Ectodermal cell (in vitro differentiated cells): ENCODE measurements around the gene MAGI2.

Source experiments
- H3K27ac ChIP-seq: 2 replicates; pipeline ENCODE4 v1.7.0; 2013; ENCODE audit warnings: mild to moderate bottlenecking, low read depth, low read length; ENCODE audit not compliant: insufficient read depth, poor library complexity, severe bottlenecking
- H3K27me3 ChIP-seq: 2 replicates; pipeline ENCODE4 v1.7.0; 2013; ENCODE audit warnings: mild to moderate bottlenecking, low read length; ENCODE audit not compliant: insufficient read depth, control insufficient read depth, poor library complexity, severe bottlenecking
- H3K36me3 ChIP-seq: one replicate; pipeline ENCODE4 v1.7.0; 2013; ENCODE audit warnings: low read length; ENCODE audit not compliant: control insufficient read depth, insufficient read depth
- H3K4me1 ChIP-seq: one replicate; pipeline ENCODE4 v1.7.0; 2013; ENCODE audit warnings: low read length; ENCODE audit not compliant: control insufficient read depth, insufficient read depth
- H3K4me3 ChIP-seq: 2 replicates; pipeline ENCODE4 v1.7.0; 2013; ENCODE audit warnings: low read depth, low read length, control low read depth; ENCODE audit not compliant: insufficient read depth
- H3K9me3 ChIP-seq: 2 replicates; pipeline ENCODE4 v1.7.0; 2013; ENCODE audit warnings: mild to moderate bottlenecking, low read length, moderate library complexity; ENCODE audit not compliant: control insufficient read depth
- WGBS, 2 experiments: methylation state at CpG; one replicate each; pipeline ENCODE4 v1.1.7; 2013; ENCODE audit warnings: missing lambda C conversion rate in 2 of 2; 5-methylcytosine and 5-hydroxymethylcytosine counted together

The MAGI2 gene

DNA sequence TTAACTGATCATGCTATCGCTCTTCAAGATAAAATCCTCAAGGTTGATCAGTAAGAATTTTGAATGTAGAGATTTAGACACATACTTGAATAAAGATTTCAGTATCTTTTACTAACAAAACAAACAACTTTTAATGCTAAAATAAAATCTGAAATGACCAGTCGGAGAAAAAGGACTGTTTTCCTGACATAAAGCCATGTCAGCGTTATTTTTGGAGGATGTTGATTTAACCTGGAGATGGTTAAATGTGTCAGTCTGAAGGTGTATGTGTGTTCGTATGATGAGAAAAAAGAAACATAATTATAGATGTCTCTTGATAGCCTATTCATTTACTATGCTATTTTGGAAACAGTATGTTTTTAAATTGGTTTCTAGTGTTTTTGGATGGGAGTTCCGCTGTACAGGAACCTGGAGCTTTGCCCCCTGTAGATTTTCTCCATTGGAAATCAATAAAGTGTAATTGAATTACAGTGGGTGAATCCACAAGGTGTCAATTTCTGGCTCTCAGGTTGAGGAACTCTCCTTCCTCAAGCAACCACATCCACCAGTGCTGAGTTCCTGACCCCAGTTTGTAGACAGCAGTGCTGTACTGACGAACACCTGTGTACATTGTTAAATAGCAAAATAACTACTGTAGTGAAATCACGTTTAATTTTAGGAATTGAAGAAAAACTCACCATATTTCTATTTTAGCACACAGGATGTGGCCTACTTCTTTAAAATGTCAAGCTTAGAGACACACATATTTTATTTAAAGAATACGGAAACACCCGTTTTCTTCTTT, 670.1 kb downstream of the MAGI2 start:
- no peaks in the 10 kb centered on the region for H3K36me3 ChIP-seq
- WGBS, 2 experiments, result 93 to 96% methylated on average over 6 to 9 of the region's 9 CpGs

DNA sequence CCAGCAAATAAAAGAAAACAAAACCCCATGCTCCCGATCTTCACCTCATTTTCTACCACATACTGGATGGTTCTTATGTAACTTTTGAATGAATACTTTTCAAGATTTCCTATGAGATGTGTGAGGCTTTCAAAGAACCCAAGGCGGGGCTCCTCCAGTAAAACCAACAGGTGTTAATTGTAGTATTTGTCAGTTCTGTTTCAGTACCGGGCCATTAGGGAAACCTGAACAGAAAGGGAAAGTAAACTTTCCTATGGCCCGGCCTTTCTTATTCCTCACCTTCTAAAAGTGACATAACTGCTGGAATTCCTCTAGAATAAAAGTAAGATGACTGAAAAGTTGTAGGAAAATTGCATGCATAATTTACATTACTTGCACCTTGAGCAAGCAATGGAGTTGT, 672.9 kb downstream of the MAGI2 start:
- H3K9me3 ChIP-seq, result no peaks in the 10 kb centered on the region
- no peaks in the 10 kb centered on the region for H3K27me3 ChIP-seq
- WGBS, 2 experiments, result 72 to 84% methylated on average over 3 of the region's 4 CpGs
- H3K36me3 ChIP-seq, result no peaks in the 10 kb centered on the region
- H3K27ac ChIP-seq, result no peak overlapping the region
- no peak overlapping the region for H3K4me3 ChIP-seq
- H3K4me1 ChIP-seq, result no peaks in the 10 kb centered on the region

More for the DNA sequence above, 670.1 kb downstream of the MAGI2 start:
- H3K4me3 ChIP-seq, result no peak overlapping the region
- H3K9me3 ChIP-seq, result no peaks in the 10 kb centered on the region
- H3K27ac ChIP-seq, result no peak overlapping the region
- H3K27me3 ChIP-seq, result no peaks in the 10 kb centered on the region
- H3K4me1 ChIP-seq, result no peaks in the 10 kb centered on the region

DNA sequence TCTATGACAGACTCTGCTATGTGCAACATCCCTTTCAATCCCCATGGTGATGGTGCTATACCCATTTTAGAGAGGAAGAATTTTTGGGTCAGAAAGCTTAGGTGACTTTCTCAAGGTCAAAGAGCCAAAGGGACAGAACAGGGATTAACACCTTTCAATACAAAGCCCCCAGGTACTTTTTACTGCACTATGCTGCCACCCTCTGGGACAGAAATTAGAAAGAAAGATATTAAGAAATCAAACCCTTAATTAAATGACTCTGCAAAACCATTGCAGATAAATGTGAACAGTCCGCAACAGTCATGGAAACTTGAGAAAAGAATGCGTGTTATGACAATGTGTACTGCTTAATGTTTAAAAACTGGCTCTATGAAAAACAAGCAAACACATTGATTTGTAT, 673.7 kb downstream of the MAGI2 start:
- Histone ChIP-seq H3K27me3 (no peaks in the 10 kb centered on the region), H3K36me3 (no peaks in the 10 kb centered on the region), H3K4me3 (no peak overlapping the region), H3K4me1 (no peaks in the 10 kb centered on the region), H3K9me3 (no peaks in the 10 kb centered on the region), H3K27ac (no peak overlapping the region)
- WGBS, 2 experiments, result 94 to 100% methylated on average over 2 of the region's 2 CpGs

DNA sequence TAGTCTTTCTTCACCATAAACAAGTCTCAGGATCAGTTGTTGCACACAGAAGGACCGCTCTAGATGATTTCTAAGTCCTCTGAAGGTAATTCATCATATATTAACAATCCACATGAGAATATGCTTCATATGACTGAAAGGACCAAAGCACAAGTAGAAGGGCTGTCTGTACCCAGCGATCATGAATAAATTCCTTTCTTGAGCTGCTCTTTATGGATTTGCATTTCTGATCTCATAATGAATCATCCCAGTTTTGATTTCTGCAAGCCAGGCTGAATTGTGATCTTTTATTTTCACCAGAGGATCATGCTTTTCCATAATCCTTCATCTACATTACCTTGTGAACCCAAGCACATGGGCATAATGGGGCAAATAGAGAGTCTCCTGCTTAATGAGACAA, 675.6 kb downstream of the MAGI2 start:
- no peaks in the 10 kb centered on the region for H3K36me3 ChIP-seq
- 91 to 95% methylated on average over 2 of the region's 2 CpGs for WGBS, 2 experiments
- no peaks in the 10 kb centered on the region for H3K4me1 ChIP-seq
- H3K9me3 ChIP-seq, result no peaks in the 10 kb centered on the region
- H3K27ac ChIP-seq, result no peak overlapping the region
- no peak overlapping the region for H3K4me3 ChIP-seq
- no peaks in the 10 kb centered on the region for H3K27me3 ChIP-seq

- no peaks in the 10 kb centered on the region for H3K36me3 ChIP-seq
- peak overlapping the region; percentile 27 for H3K4me3 ChIP-seq
- no peak overlapping the region for H3K27ac ChIP-seq
- 2% methylated on average over 15 of the region's 16 CpGs for WGBS, 2 experiments
- no peaks in the 10 kb centered on the region for H3K4me1 ChIP-seq
- H3K9me3 ChIP-seq, result no peaks in the 10 kb centered on the region
- peaks cover 6% of the 10 kb centered on the region for H3K27me3 ChIP-seq
Observed at GRCh38 chr7:78770422-78771410, 682.8 kb downstream of the MAGI2 start.

DNA sequence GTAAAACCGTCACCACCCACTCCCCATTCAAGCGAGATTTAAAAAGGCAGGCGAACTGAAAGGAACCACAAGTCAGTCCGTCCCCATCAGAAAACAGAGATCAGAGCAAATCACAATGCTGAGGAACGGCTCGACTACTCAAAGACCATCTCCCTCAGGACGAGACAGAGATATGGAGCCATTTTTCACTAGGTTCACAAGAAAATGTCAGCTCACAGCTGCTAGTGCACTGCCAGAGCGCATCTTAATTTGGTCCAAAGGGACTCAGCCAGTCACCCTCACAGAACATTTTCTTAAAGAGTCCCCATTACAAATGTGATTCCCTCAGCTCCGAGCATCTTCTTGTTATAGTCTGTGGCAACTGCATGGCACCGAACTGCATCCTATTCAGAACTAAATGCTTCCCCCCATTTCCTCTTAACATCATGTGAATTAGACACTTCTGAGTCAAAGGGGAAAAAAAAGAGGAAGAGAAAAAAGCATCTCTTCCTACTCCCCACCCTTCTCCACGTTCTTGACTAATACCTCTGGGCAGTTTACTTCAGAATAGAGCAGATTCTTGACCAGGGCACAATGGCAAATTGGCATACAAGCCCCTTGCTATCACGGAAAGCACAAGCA, 683.9 kb downstream of the MAGI2 start:
- H3K9me3 ChIP-seq, result no peaks in the 10 kb centered on the region
- H3K27me3 ChIP-seq, result peaks cover 6% of the 10 kb centered on the region
- H3K36me3 ChIP-seq, result no peaks in the 10 kb centered on the region
- H3K27ac ChIP-seq, result no peak overlapping the region
- no peaks in the 10 kb centered on the region for H3K4me1 ChIP-seq
- WGBS, 2 experiments, result 4 to 6% methylated on average over 12 of the region's 12 CpGs
- peak overlapping the region; percentile 27 for H3K4me3 ChIP-seq

GRCh38 chr7:78768859-78769258, 684.6 kb downstream of the MAGI2 start:
- peak overlapping the region; percentile 27 for H3K4me3 ChIP-seq
- 49 to 54% methylated on average over 6 of the region's 6 CpGs for WGBS, 2 experiments
- no peaks in the 10 kb centered on the region for H3K4me1 ChIP-seq
- H3K27ac ChIP-seq, result no peak overlapping the region
- H3K27me3 ChIP-seq, result peaks cover 6% of the 10 kb centered on the region
- H3K9me3 ChIP-seq, result no peaks in the 10 kb centered on the region
- H3K36me3 ChIP-seq, result no peaks in the 10 kb centered on the region

GRCh38 chr7:78765943-78766729, 687.3 kb downstream of the MAGI2 start:
- Histone ChIP-seq H3K4me1 (no peaks in the 10 kb centered on the region), H3K36me3 (no peaks in the 10 kb centered on the region), H3K4me3 (no peak overlapping the region), H3K27ac (no peak overlapping the region), H3K9me3 (no peaks in the 10 kb centered on the region), H3K27me3 (peaks cover 6% of the 10 kb centered on the region)
- WGBS, 2 experiments, result 86 to 93% methylated on average over 4 of the region's 4 CpGs

GRCh38 chr7:78764571-78764970, 688.9 kb downstream of the MAGI2 start:
- Histone ChIP-seq H3K27me3 (no peaks in the 10 kb centered on the region), H3K36me3 (no peaks in the 10 kb centered on the region), H3K9me3 (no peaks in the 10 kb centered on the region), H3K27ac (no peak overlapping the region), H3K4me3 (no peak overlapping the region), H3K4me1 (no peaks in the 10 kb centered on the region)
- 94% methylated on average over 3 of the region's 3 CpGs for WGBS, 2 experiments
